HG02759 (cell line): Measurements from ENCODE around the gene MEIOB.
"Not testable (repeated sequence)": the region's sequence is repeated elsewhere in the genome, so short reads cannot be mapped to it uniquely, and the experiment has no call there.

Experiments used
- ATAC-seq: cut with Tn5 transposase; IDR thresholded peaks from one replicate; pipeline ENCODE4 v1.9.1; 2021; ENCODE audit warnings: mild to moderate bottlenecking, moderate library complexity; ENCODE audit not compliant: unreplicated experiment

Gene MEIOB

GRCh38 chr16:1907226-1907860, 35.4 kb upstream of the MEIOB start:
- no peak for ATAC-seq

GRCh38 chr16:1906846-1907165, 34.8 kb upstream of the MEIOB start:
- no peak for ATAC-seq

- no peak for ATAC-seq
Observed at GRCh38 chr16:1906055-1906845, 34.3 kb upstream of the MEIOB start.

GRCh38 chr16:1903845-1904840, 32.2 kb upstream of the MEIOB start:
- ATAC-seq = no peak

GRCh38 chr16:1903220-1903574, 31.2 kb upstream of the MEIOB start:
- no peak for ATAC-seq

GRCh38 chr16:1902547-1903219, 30.7 kb upstream of the MEIOB start:
- no peak for ATAC-seq

- ATAC-seq = no peak
Observed at GRCh38 chr16:1900452-1900774, 28.4 kb upstream of the MEIOB start.

- ATAC-seq = no peak
Observed at GRCh38 chr16:1899641-1900451, 27.9 kb upstream of the MEIOB start.

GRCh38 chr16:1897692-1898091, 25.7 kb upstream of the MEIOB start:
- not testable (repeated sequence) for ATAC-seq

GRCh38 chr16:1895949-1896675, 24.1 kb upstream of the MEIOB start:
- ATAC-seq = no peak

GRCh38 chr16:1895068-1895467, 23.1 kb upstream of the MEIOB start:
- no peak for ATAC-seq

- no peak for ATAC-seq
Observed at GRCh38 chr16:1890708-1891050, 18.7 kb upstream of the MEIOB start.

- no peak for ATAC-seq
Observed at GRCh38 chr16:1890024-1890707, 18.2 kb upstream of the MEIOB start.

- ATAC-seq = no peak
Observed at GRCh38 chr16:1887711-1888354, 15.9 kb upstream of the MEIOB start.

- ATAC-seq = no peak
Observed at GRCh38 chr16:1884889-1885288, 12.9 kb upstream of the MEIOB start.

GRCh38 chr16:1884155-1884760, 12.3 kb upstream of the MEIOB start:
- no peak for ATAC-seq

GRCh38 chr16:1881172-1881571, 9.2 kb upstream of the MEIOB start:
- not testable (repeated sequence) for ATAC-seq

- no peak for ATAC-seq
Observed at GRCh38 chr16:1879477-1879876, 7.5 kb upstream of the MEIOB start.
